NCI-H2107 (cell line): ENCODE results near the gene TNFRSF19.

Experiments used
- DNase-seq: peaks from one replicate; lab custom pipeline; 2025; lab: John Stamatoyannopoulos, UW

TNFRSF19 gene

DNA sequence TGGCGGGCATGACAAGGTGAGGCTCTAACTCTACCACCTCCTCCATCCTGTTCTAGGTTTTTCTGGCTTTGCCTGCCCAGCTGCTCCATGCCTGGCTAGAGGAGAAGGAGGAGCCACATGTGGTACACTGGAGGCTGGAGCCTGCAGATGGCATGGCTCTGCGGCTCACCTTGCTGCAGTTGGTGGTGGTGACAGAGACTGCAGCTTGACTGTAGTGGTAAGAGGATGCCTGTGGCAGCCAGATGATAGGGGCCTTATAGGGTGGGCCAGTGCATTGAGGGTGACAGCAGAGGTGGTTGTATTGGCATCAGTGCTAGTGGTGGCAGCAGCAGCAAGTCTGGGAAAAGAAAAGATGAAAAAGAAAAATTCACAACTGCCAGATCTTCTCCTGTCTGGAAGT lies 146.2 kb downstream of the TNFRSF19 start:
- no peak for DNase-seq

DNA sequence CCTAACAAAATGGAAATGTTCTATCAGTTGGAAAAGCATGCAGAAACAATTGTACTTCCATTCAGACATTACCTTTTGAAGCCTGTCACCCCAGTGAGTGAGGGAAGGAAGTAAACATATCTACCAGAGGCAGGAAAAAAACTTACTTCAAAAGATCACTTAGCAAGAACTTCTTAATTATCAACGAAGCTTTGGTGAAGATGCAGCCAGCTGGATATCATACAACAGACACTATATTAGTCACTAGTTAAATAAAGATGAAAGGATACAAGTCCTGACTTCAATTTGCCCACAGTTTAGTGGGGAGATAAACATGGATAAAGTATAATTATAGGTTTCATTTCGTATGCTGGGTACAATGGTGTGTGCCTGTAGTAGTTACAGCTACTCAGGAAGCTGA lies 148.8 kb downstream of the TNFRSF19 start:
- DNase-seq = no peak

- no peak for DNase-seq
Measured at GRCh38 chr13:23722726-23723453, 152.7 kb downstream of the TNFRSF19 start.

GRCh38 chr13:23723471-23723870 lies 153.3 kb downstream of the TNFRSF19 start:
- DNase-seq = no peak

GRCh38 chr13:23724196-23724970 lies 154.2 kb downstream of the TNFRSF19 start:
- DNase-seq = no peak
